HL-60/S4 treated with phorbol 12-myristate 13-acetate at 8.2 ng/mL for 4 days and 3 days (cell line): ENCODE measurements around the gene UCN2.
"Not testable (repeated sequence)": the region's sequence is repeated elsewhere in the genome, so short reads cannot be mapped to it uniquely, and the experiment has no call there.

Experiments used
- in situ Hi-C: fragments of 300-500 bp; cut with MboI; formaldehyde crosslinking; loops from 2 replicates; pipeline ENCODE4 v1.15.0; 2022; ENCODE audit warnings: low sequenced_read_pairs

Gene UCN2

DNA sequence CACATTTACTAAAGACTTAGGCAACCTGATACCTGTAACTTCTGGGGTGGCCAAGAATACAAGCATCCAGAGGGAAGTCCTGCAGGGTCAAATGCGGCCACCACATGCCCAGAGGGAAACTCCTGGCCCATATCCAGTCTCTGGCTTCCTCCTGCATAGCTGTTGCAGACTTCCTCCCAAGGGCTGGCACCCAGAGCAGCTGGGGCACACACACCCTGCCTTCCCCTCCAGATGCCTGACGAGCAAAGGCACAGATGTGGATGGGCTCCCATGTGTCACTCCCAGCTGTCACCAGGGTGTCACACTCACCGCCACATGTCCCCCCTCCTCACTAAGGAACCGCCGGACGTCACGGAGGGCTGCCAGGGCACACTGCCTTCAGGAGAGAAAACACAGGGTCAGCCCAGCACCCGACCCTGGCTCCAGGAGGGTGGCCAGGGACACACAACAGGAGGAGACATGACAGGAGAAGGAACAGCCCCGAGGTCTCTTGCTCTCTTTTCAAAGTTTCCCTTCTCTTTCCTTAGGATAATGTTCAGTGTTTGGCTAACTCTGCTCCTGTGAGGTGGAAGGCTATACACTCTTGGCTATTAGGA is 20.2 kb downstream of the UCN2 start:
- in situ Hi-C loops = no loop called here

DNA sequence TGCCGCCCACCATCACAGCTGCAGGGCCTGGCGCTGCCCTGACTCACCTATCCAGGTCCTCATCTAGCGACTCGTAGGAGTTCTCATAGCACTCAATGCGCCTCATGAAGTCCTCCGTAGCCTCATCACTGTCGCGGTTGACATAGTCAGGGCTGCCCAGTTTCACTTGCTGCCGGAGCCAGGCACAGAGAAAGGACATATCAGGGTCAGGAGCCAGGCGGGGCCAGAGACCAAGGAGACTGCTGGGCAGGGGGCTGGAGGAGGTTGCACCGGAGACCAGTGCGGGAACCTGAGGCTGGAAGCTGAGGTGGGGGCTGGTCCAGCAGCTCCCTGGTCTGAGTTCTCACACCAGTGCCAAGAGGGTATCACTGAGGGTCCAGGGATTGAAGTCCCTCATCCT is 25.1 kb downstream of the UCN2 start:
- in situ Hi-C loops = no loop called here

DNA sequence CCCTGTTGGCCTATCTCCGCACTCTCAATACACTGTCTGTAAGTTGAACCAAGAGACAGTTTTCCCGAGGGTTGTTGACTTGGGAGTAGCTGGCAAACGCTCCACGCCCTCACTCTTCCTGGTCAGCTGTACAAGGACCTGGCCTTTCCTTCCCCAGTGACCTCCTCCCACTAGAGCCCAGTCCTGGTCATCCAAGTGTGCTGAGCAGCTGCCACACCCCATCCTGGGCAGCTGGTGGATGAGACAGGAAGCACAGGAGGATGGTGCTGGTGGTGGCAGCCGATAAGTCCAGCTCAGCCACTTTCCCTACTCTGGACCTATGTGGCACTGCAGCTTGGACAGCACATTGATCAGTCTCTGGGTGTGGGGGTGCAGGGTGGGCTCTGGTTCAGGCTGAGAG is 26.8 kb downstream of the UCN2 start:
- in situ Hi-C loops = no loop called here

DNA sequence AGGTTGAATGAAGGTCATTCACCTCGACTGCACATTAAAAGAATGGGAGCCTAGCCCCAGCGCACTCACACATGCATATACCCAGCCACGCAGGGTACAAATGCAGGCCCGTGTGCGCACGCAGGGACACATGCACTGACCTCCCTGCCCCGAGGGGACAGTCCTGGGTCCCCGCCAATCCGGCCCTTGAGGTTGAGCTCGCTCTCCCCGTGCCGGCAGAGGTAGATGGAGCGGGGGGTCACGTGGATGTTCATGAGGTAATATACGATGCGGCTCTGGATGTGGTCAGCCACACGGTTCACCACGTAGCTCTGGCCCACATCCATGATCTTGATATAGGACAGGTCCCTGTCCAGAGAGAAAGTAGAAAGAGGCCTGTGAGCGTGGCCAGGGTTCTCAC is 27.5 kb downstream of the UCN2 start:
- in situ Hi-C loops = no loop called here

DNA sequence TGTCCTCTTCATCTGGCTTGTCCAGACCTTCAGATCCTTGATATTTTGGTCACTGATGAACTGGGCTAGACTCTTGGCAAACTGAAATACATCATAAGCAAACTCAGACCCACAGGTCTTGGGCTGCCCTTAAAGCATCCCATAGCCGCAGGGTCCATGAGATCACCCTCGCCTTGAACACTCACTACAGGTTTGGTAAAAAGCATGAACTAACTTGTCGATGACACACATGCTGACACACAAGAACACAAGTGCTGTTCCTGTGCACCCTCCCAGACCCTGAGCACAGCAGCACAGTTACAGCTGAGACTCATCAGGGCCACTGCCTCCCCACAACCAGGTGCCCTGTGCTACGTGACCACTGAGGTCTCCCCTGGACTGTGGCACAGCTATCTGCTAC is 28.0 kb downstream of the UCN2 start:
- in situ Hi-C loops = no loop called here

DNA sequence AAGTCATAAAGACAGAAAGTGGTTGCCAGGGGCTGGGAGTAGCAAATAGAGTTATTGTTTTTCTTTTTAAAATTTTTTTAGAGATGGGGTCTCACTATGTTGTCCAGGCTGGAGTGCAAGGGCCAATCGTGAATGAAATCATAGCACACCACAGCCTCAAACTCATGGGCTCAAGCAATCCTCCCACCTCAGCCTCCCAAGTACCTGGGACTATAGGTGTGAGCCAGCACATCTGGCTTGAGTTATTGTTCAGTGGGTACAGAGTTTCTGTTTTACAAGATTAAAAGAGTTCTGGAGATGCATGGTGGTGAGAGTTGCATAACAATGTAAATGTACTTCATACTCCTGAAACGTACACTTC is 30.6 kb downstream of the UCN2 start:
- in situ Hi-C loops = no loop called here

DNA sequence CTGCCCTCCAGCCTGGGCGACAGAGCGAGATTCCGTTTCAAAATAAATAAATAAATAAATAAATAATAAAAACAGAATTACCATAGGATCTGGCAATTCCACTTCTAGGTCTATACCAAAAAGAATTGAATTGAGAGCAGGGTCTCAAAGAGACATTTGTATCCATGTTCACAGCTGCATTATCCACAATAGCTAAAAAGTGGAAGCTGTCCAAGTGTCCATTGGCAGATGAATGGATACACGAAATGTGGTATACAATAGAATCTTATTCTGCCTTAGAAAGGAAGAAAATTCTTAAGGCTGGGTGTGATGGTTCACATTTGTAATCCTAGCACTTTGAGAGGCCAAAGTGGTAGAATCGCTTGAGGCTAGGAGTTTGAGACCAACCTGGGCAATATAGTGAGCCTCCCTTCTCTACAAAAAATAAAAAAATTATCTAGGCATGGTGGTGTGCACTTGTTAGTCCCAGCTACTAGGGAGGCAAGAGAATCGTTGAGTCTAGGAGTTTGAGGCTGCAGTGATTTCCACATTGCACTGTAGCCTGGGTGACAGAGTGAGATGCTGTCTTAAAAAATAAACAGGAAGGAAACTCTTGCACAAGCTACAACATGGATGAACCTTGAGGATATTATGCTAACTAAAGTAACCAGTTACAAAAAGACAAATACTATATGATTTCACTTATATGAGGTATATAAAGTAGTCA is 31.2 kb downstream of the UCN2 start:
- in situ Hi-C loops = no loop called here

DNA sequence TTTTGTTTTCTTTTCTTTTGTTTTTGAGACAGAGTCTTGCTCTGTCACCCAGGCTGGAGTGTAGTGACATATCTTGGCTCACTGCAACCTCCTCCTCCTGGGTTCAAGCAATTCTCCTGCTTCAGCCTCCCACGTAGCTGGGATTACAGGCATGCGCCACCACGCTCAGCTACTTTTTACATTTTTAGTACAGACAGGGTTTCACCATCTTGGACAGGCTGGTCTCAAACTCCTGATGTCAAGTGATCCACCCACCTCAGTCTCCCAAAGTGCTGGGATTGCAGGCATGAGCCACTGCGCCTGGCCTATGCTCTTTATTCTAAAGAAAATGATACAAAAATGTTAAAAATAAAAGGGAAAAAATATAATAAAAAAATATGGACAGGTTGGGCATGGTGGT is 32.9 kb downstream of the UCN2 start:
- in situ Hi-C loops = not testable (repeated sequence)

DNA sequence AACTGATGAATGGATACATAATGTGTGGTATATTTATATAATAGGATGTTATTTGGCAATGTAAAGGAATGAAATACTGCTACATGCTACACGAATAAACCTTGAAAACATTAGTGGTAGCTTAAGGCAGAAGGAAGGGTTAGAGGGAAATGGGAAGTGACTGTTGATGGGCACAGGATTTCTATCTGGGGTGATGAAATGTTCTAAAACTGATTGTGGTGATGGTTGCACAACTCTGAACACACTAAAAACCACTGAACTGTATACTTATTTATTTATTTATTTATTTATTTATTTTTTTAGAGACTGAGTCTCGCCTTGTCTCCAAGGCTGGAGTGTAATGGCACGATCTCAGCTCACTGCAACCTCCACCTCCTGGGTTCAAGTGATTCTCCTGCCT is 34.8 kb downstream of the UCN2 start:
- in situ Hi-C loops = no loop called here

DNA sequence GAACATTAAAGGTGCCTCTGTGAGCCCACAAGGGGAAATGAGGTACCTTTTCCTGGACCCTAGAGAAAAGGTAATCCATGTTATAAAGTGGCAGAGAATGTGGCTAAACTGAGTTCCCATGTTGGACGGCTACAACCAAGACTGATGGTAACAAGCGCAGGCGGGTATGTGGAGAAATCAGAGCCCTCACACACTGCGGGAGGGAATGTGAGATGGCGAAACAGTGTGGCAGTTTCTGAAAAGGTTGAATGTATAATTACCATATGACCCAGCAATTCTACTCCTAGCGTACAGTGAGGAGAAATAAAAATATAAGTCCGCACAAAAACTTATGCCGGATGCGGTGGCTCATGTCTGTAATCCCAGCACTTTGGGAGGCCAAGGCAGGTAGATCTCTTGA is 35.5 kb downstream of the UCN2 start:
- in situ Hi-C loops = no loop called here

DNA sequence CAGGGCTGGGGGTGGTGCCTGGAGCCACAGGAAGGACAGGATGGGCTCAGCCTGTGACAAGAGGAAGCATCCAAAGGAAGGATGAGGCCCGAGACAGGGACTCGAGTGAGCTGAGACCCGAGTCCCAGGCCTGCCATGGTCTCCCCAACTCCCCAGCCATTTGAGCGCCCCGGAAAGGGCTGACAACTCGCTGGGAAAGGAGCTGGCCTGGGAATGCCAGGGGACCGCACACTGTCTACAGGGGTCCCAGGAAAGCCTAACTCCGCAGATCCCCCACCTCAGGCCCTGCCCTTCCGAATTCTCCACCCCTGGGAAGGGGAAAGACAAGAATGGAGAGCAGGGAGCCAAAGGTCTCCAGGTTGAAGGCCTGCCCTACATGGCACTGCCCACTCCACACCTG is 38.6 kb downstream of the UCN2 start:
- in situ Hi-C loops = no loop called here

DNA sequence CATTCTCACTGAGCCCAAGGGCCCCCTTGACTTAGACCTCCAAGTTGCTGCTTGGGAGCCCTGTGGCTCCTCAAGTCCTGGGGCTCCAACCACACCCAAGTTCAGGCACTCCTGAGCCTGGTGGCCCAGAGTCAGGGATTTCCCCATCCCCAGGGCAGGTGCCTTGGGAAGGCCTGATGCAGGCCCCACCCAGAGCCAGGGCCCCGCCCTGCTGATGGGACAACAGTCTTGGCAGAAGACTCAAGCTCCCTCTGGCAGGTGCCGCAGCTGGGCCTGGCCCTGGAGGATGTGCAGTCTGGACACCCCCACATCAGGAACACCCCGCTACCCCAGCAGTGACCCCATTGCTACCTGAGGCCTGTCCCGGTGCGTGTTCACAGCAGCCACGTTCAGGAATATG is 41.9 kb downstream of the UCN2 start:
- in situ Hi-C loops = no loop called here

DNA sequence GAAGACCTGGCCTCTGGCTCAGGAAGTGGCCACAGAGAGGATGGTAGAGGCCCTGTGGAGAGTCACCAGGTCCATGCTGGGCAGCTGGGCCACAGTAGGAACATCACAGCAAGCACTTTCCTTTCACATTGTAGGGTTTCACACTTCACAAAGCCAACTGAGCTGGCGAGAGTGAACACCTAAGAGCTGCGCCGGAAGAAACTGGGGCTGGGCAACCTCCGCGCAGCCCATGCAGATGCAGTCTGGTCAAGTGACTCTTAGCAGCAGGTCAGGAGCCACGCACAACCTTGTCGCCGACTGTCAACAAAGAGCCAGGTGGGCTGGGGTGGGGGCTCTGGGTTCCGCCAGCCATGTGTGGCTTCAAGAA is 44.3 kb downstream of the UCN2 start:
- in situ Hi-C loops = no loop called here

DNA sequence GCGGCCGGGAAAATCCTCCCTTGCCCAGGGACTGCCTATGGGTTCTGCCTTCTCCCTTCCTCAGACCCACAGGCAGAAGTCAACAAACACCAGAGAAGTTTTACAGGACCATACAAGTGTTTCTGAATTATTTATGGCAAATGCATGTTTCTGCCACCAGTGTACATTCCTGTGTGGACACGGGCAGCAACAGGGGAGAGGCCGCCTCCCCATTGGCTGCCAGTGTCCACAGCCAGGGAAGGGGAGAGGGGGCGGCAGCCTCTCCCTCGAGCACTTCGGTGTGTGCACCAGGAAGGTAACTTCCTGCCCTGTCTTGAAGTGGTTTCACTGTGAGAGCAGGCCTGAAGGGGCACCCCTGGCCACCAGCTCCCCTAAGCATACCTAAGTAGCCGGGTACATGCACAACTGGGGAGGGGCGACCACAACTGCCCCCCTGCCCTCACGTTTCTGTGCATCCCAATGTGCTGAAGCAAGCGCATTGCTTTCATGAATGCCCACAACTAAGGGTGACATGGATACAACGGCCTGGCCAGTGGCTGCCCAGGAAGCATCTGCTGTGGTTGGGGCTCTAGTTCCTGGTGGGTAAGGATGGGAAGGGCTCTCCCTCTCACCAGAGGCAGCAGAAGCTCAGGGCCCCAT is 44.8 kb downstream of the UCN2 start:
- in situ Hi-C loops = no loop called here

DNA sequence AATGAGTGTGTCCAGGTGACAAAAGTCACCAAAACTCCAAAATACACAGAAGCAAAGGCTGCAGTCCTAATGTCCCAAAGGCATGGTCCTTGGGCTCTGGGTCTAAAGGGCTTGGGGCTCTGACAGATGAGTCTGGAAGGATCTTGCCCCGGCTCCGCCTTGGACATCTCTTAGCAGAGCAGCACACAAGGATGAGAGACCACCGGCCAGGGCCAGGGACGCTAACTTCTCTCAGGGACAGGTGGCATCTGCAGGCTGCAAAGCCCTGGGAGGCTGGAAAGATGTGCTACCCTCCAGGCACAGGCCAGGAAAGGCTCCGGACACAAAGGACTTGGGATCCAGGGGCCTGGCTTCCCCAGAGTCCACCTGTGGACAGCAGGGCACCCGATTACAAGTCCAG is 45.5 kb downstream of the UCN2 start:
- in situ Hi-C loops = no loop called here

DNA sequence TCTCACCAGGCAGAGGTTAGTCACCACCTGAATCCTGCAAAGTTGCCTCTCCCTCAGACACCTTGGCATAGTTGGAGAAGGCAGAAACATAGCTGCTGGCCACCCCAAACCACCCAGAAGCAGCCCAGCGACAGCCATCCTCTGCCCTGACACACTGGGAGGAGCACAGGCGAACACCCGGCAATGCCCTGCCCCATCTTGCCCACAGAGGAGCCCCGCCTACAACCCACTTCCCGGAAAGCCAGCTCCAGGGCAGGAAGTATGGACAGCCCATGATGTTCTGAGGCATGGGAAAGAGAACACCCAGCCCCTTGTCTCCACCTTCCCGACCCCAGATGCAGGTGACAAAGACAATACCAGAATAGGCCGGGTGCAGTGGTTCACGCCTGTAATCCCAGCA is 47.0 kb downstream of the UCN2 start:
- in situ Hi-C loops = no loop called here

DNA sequence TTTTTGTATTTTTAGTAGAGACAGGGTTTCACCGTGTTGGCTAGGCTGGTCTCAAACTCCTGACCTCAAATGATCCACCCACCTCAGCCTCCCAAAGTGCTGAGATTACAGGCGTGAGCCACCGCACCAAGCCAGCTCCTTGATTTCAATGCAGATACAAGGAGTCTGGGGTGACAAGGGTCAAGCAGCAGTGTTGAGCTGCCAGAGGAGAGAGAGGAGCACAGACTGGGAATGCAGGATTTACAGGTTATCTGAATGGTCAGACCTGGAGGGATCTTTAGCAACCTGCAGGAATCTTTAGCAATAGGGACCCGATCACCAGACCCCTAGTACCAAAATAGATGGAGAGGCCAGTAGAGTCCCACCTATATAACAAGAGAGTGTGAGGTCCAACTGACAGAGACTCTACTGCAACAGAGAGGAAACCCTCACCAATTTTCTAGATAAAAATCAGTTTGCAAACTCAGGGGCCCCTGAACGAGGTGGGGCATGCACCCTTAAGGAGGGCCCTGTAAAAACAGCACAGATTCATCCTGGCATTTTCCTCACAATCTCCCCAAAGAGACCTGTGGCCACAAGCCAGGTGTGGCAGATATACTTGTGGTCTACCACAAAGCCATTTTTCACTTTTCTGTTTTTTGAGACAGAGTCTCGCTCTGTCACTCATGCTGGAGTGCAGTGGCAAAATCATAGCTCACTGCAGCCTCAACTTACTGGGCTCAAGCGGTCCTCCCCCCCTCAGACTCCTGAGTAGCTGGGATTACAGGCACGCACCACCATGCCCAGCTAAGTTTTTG is 49.0 kb downstream of the UCN2 start:
- in situ Hi-C loops = no loop called here
